Measurements from ENCODE around the gene FOXN4.

The FOXN4 gene

DNA sequence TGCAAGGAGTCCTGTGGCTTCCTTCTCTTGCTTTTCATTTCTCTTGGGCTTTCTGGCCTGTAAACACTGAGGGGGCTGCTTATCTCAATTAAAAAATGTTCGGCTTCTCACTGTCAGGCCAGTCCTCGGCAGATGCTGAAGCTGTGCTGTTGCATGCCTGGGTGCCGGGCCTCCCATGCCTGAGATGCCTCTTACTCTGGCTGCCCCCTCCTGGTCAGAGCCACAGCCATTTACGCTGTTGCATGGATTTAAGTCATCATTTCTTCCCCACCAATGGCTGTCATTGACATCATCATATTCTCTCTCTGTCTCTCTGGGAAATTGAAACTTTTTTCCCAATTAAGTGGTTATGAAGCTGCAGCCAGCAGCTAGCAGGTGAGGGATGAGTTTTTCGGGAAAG is 53.7 kb downstream of the FOXN4 start:
- TF ChIP-seq, protein P1, sequence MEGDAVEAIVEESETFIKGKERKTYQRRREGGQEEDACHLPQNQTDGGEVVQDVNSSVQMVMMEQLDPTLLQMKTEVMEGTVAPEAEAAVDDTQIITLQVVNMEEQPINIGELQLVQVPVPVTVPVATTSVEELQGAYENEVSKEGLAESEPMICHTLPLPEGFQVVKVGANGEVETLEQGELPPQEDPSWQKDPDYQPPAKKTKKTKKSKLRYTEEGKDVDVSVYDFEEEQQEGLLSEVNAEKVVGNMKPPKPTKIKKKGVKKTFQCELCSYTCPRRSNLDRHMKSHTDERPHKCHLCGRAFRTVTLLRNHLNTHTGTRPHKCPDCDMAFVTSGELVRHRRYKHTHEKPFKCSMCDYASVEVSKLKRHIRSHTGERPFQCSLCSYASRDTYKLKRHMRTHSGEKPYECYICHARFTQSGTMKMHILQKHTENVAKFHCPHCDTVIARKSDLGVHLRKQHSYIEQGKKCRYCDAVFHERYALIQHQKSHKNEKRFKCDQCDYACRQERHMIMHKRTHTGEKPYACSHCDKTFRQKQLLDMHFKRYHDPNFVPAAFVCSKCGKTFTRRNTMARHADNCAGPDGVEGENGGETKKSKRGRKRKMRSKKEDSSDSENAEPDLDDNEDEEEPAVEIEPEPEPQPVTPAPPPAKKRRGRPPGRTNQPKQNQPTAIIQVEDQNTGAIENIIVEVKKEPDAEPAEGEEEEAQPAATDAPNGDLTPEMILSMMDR (conservative IDR thresholded peaks at IDR 0.05; ENCODE audit: low read depth, low read length) = peak; percentile 59
- no peak for DNase-seq (ENCODE audit: low read depth)
- no peak overlapping the region for H3K4me3 ChIP-seq (ENCODE audit: low read length)

DNA sequence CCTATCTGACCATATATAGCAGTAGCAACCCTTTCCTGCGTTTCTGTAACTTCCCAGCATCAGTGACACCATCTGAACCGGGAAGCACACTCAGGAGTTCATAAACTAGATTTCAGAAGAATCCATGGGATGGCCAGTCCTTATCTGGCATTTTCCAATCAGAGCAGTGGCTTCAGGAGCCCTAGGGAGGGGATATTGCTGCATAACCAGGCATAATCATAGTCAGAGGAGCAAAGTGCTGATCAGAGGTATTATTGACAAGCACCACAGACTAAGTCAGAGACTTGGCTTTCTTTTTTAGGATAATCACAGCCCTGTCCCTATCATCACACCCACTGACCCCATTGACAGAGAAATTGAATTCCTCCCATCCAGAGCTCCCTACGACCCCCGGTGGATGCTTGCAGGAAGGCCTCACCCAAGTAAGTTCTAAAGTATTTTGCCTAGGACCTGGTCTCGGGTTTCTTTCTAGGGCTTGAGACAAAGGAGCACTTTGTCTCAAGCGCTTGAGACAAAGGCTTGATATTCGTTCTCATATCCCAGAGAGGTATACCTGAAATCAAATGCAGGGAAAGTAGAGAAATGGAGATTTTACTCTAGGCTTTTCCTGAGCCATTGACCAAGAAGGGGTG is 55.1 kb downstream of the FOXN4 start:
- DNase-seq (ENCODE audit: low read depth) = no peak
- TF ChIP-seq, protein P1 (conservative IDR thresholded peaks at IDR 0.05; ENCODE audit: low read depth, low read length) = no peak
- no peak overlapping the region for H3K4me3 ChIP-seq (ENCODE audit: low read length)

DNA sequence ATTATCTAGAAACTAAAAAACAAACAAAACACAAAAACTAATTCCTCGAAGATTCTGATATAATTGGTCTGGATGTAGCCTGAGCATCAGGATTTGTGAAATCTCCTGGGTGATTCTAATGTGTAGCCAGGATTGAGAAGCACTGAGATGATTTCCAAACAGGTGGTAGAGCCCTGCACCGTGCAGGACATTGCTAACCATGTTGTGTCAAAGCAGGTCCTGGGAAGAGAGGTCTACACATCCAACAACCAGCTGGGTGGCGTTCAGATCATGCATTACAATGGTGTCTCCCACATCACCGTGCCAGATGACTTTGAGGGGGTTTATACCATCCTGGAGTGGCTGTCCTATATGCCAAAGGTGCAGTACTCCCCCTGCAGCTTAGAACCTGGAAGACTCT is 56.3 kb downstream of the FOXN4 start:
- no peak for DNase-seq (ENCODE audit: low read depth)
- H3K4me3 ChIP-seq (ENCODE audit: low read length) = no peak overlapping the region
- TF ChIP-seq, protein P1 (conservative IDR thresholded peaks at IDR 0.05; ENCODE audit: low read depth, low read length) = no peak

DNA sequence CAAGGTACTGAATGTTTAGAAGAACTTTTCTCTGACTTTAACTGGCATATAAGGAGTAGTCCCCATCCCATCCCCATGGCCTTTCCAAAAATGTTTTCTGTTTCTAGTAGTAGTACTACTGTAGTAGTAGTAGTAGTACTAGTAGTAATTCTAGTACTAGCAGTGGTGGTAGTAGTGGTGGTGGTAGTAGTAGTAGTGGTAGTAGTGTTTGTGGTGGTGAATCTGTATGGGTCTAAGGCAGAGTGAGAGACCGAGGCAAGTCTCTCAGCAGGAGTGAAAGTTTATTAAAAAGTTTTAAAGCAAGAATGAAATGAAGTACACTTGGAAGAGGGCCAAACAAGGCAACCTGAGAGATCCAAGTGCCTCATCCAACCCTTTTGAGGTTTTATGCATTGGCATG is 58.6 kb downstream of the FOXN4 start:
- H3K4me3 ChIP-seq (ENCODE audit: low read length) = no peak overlapping the region
- TF ChIP-seq, protein P1 (conservative IDR thresholded peaks at IDR 0.05; ENCODE audit: low read depth, low read length) = no peak
- no peak for DNase-seq (ENCODE audit: low read depth)

DNA sequence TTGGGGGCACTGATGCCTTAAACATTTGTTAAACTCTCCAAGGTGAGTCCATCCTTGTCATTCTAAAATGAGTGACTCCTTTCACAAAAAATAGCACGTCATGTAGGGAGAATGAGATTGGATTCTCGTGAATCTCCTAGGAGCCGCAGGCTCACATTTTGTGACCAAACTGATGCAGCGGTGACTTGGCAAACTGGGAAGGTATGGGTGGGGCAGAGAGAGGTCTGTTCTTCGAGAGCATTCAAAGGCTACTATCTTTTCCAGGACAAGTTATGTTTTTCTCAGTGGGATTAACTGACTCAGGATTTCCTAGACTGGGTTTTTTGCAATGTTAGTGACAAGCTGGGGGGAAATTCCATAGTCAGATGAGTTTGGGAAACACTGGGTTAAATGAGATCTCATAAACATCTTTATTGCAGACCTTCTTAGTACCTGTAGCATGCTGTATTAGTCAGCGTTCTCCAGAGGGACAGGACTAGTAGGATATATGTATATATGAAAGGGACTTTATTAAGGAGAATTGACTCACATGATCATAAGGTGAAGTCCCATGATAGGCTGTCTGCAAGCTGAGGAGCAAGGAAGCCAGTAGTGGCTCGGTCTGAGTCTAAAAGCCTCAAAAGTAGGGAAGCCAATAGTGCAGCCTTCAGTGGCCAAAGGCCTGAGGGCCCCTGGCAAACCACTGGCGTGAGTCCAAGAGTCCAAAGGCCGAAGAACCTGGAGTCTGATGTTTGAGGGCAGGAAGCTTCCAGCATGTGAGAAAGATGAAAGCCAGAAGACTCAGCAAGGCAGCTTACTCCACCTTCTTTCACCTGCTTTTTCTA is 61.0 kb downstream of the FOXN4 start:
- H3K4me3 ChIP-seq (ENCODE audit: low read length) = no peak overlapping the region
- DNase-seq (ENCODE audit: low read depth) = no peak
- TF ChIP-seq, protein P1 (conservative IDR thresholded peaks at IDR 0.05; ENCODE audit: low read depth, low read length) = no peak

DNA sequence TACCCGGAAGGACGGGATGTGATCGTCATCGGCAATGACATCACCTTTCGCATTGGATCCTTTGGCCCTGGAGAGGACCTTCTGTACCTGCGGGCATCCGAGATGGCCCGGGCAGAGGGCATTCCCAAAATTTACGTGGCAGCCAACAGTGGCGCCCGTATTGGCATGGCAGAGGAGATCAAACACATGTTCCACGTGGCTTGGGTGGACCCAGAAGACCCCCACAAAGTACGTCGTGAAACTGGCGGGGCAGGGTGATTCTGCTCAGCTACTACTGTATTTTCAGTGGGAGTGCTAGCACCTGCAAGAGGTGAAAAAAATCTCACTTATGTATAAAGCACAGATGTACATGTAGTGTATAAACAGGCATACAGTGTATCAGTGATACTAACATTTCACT is 62.9 kb downstream of the FOXN4 start:
- DNase-seq (ENCODE audit: low read depth) = no peak
- H3K4me3 ChIP-seq (ENCODE audit: low read length) = no peak overlapping the region
- TF ChIP-seq, protein P1 (conservative IDR thresholded peaks at IDR 0.05; ENCODE audit: low read depth, low read length) = no peak

DNA sequence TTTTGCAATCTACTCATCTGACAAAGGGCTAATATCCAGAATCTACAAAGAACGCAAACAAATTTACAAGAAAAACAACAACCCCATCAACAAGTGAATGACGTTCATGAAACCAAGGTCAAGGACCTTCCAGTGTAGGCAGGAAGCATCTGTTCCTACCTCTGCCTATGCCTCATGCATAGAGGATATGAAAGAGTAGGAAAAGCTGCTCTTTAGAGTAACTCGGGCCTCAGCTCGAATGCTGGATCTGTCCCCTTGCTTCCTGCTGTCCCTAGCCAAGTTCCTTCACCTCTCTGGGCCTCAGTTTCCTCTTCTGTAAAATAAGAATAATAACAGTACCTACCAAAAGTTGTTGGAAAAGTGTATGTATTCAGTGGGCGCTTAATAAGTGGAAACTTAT is 65.0 kb downstream of the FOXN4 start:
- no peak for DNase-seq (ENCODE audit: low read depth)
- TF ChIP-seq, protein P1 (conservative IDR thresholded peaks at IDR 0.05; ENCODE audit: low read depth, low read length) = no peak
- no peak overlapping the region for H3K4me3 ChIP-seq (ENCODE audit: low read length)
